ENCODE results near the gene PSEN1.

DNA sequence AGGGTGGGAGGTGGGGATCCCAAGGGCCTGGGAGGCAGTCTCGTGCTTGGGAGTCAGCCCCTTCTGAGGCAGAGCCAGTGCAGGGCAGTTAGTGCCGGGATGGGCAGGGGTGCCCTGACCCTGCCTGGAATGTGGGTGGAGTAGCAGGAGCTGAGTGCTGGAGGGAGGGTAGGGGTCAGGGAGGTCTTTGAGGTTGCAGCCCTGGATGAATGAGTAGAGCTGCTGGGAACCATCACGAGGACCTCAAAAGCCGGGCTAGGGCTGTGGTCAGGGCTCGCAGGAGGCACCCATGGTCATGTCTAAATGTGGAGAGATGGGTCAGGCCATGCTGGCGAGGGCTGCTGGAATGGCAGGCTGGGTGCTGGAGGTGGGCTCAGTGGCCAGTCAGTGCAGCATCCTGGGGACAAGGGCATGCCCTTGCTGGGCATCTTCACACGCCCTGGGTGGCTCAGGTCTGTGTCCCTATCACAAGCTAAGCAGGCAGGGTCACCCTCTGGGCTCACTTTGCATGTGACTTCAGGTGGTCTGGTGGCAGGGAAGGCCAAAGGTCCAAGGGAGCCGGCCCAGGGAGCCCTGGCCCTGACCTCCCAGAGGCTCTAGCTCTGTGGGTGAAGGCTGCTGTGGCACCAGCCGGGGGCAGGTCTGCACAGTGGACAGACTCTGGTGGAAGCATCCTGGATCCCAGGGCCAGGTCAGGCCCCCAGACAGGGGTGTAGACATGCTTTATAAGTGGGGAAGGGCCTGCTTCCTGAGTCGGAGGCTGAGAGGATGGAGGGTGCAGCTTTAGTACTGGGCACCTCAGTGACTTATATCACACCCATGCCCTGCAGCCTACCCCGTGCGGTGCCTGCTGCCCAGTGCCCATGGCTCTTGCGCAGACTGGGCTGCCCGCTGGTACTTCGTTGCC is 125.5 kb downstream of the PSEN1 start:
- no peak for TF ChIP-seq CTCF (IDR thresholded peaks at IDR 0.05)
- TF ChIP-seq ZFX (IDR thresholded peaks at IDR 0.05; ENCODE audit: borderline replicate concordance), result no peak

All from 22Rv1 (cell line).